ENCODE results near the gene ABHD3.

DNA sequence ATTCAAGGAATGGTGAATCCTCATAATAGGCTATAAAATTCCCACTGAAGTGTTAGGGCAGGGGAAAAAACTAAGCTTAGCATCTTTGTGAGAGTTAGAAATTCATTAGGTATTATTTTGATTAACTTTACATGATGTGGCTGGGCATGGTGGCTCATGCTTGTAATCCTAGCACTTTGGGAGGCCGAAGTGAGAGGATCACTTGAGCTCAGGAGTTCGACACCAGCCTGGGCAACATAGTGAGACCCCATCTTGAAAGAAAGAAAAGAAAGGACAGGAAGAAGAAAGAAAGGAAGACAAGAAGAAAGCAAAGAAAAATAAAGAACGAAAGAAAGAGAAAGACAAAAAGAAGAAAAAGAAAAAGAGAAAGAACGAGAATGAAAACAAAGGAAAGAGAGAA is 52.5 kb downstream of the ABHD3 start:
- TF ChIP-seq, protein P1, sequence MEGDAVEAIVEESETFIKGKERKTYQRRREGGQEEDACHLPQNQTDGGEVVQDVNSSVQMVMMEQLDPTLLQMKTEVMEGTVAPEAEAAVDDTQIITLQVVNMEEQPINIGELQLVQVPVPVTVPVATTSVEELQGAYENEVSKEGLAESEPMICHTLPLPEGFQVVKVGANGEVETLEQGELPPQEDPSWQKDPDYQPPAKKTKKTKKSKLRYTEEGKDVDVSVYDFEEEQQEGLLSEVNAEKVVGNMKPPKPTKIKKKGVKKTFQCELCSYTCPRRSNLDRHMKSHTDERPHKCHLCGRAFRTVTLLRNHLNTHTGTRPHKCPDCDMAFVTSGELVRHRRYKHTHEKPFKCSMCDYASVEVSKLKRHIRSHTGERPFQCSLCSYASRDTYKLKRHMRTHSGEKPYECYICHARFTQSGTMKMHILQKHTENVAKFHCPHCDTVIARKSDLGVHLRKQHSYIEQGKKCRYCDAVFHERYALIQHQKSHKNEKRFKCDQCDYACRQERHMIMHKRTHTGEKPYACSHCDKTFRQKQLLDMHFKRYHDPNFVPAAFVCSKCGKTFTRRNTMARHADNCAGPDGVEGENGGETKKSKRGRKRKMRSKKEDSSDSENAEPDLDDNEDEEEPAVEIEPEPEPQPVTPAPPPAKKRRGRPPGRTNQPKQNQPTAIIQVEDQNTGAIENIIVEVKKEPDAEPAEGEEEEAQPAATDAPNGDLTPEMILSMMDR (IDR thresholded peaks at IDR 0.05; ENCODE audit: poor library complexity, severe bottlenecking), result no peak
- TF ChIP-seq EP300 (conservative IDR thresholded peaks at IDR 0.05; ENCODE audit: poor library complexity, severe bottlenecking), result no peak

Data from neural cell (in vitro differentiated cells).